ENCODE results near the gene PFN1. TPM values are rescaled to one million over a fixed set of nuclear protein-coding genes. Genes with fewer than 3 reads are reported as not detected.
A peak's percentile ranks its signal among the peaks of the same experiment; 100 is the strongest.

The PFN1 gene
- total and polyA plus RNA-seq, 2 donors from 2014 or later: 496 to 614 TPM

GRCh38 chr17:4951486-4951885, 3.2 kb upstream of the PFN1 start:
- H3K4me1 ChIP-seq (ENCODE audit: control insufficient read depth in 2 of 3, insufficient read depth in 2 of 3, low read depth in 1 of 3, low read length in 3 of 3): peaks cover 0 to 15% (median 10%) of the 10 kb centered on the region in 3 donors
- DNase-seq (no peak), FAIRE-seq (no peak)
- TF ChIP-seq CTCF (IDR thresholded peaks at IDR 0.05; ENCODE audit: borderline replicate concordance, extremely low read depth, insufficient read depth): no peak
- H3K9me3 ChIP-seq (ENCODE audit: control insufficient read depth in 2 of 3, insufficient read depth in 1 of 3, low read length in 3 of 3): no peaks in the 10 kb centered on the region
- no peak overlapping the region for H3K27ac ChIP-seq (ENCODE audit: low read depth in 2 of 2, low read length in 2 of 2)
- intact Hi-C loops (cut with DNase I): no loop called here
- peaks cover 0 to 3% (median 0%) of the 10 kb centered on the region in 3 donors for H3K36me3 ChIP-seq (ENCODE audit: control insufficient read depth in 2 of 3, insufficient read depth in 3 of 3, low read length in 3 of 3)
- H3K4me3 ChIP-seq (ENCODE audit: low read length in 3 of 3): no peak overlapping the region
- H3K27me3 ChIP-seq (ENCODE audit: control insufficient read depth, insufficient read depth, low read length): no peaks in the 10 kb centered on the region
- H3K9ac ChIP-seq (ENCODE audit: low read length in 3 of 3): no peak overlapping the region

DNA sequence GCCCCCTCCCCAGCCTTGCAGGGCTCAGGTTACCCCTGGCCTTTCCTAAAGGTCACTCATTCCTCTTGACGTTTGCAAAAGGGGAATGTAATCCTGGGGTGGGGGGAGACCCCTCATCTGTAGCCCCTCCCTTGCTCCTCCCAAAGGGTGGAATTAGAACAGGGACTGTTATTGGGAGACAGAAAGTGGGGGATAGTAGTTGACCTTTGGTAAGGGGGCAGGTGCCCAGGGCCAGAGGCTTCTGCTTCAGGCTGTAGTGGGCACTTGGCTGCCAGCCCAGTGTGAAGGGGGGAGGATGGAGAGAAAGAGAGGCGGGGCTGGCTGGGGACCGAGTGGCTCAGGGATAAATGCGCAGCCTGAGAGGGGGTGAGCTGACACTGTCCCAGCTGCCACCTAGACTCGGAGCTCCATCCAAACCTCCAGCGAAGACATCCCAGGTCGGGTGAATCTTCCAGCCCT, 2.4 kb upstream of the PFN1 start, which contains the start of gene ENO3:
Gene ENO3 (plus strand): TSS at position 374 of the 459 bp plus-strand sequence. CDS start 711 bp downstream, outside the sequence.
- intact Hi-C loops (cut with DNase I): no loop called here
- H3K9me3 ChIP-seq (ENCODE audit: control insufficient read depth in 2 of 3, insufficient read depth in 1 of 3, low read length in 3 of 3): no peaks in the 10 kb centered on the region
- FAIRE-seq: no peak
- peaks cover 2 to 8% (median 4%) of the 10 kb centered on the region in 3 donors for H3K36me3 ChIP-seq (ENCODE audit: control insufficient read depth in 2 of 3, insufficient read depth in 3 of 3, low read length in 3 of 3)
- H3K27me3 ChIP-seq (ENCODE audit: control insufficient read depth, insufficient read depth, low read length): no peaks in the 10 kb centered on the region
- peak in 2 of 5 donors; percentile 51 to 81 for DNase-seq
- H3K27ac ChIP-seq (ENCODE audit: low read depth in 2 of 2, low read length in 2 of 2): peak within 1 kb of the TSS; percentile 91 to 97
- peak within 1 kb of the TSS; percentile 18 to 64 (median 62) for H3K4me3 ChIP-seq (ENCODE audit: low read length in 3 of 3)
- no peak for TF ChIP-seq CTCF (IDR thresholded peaks at IDR 0.05; ENCODE audit: borderline replicate concordance, extremely low read depth, insufficient read depth)
- H3K4me1 ChIP-seq (ENCODE audit: control insufficient read depth in 2 of 3, insufficient read depth in 2 of 3, low read depth in 1 of 3, low read length in 3 of 3): peaks cover 0 to 19% (median 14%) of the 10 kb centered on the region in 3 donors
- H3K9ac ChIP-seq (ENCODE audit: low read length in 3 of 3): peak within 1 kb of the TSS in 2 of 3 donors; percentile 77 to 80

DNA sequence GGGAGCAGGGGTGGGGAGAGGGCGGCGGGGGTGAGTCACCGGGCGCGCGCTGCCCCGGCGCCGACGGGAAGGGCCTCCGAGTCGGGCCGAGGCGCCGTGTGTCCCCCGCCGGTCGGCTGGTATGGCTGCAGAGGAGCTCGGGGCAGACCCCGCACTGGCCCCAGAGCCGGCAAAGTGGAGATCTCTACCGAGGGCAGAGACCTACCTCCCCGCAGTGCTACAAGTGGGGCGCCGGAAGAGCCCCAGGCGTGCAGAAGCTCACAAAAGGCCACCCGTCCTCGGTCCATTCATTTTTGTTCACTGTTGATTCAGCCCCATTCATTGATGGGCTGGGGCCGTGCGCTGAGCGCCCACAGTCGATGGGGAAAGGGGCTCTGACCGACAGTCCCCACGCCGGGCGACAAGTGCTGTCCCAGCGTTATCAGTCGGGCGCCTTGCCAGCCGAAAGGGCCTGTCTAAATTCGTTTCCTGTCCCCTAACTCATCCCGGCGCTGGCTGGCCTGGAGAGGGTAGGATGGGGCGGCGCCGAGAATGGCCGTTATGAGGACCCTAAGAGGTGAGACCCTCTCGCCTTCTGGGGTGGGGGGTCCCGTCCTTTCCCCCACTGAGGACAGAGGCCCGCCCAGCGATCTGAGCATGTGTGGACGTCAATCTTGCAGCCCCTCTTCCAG, 1.9 kb upstream of the PFN1 start:
- H3K9ac ChIP-seq (ENCODE audit: low read length in 3 of 3): peak overlapping the region in 2 of 3 donors; percentile 77 to 80
- peaks cover 3 to 8% (median 5%) of the 10 kb centered on the region in 3 donors for H3K36me3 ChIP-seq (ENCODE audit: control insufficient read depth in 2 of 3, insufficient read depth in 3 of 3, low read length in 3 of 3)
- no peaks in the 10 kb centered on the region for H3K27me3 ChIP-seq (ENCODE audit: control insufficient read depth, insufficient read depth, low read length)
- no peaks in the 10 kb centered on the region for H3K9me3 ChIP-seq (ENCODE audit: control insufficient read depth in 2 of 3, insufficient read depth in 1 of 3, low read length in 3 of 3)
- no peak for TF ChIP-seq CTCF (IDR thresholded peaks at IDR 0.05; ENCODE audit: borderline replicate concordance, extremely low read depth, insufficient read depth)
- DNase-seq (peak in 3 of 5 donors; percentile 78 to 92 (median 79)), FAIRE-seq (no peak)
- H3K4me1 ChIP-seq (ENCODE audit: control insufficient read depth in 2 of 3, insufficient read depth in 2 of 3, low read depth in 1 of 3, low read length in 3 of 3): peaks cover 0 to 24% (median 14%) of the 10 kb centered on the region in 3 donors
- intact Hi-C loops (cut with DNase I): no loop called here
- peak overlapping the region; percentile 91 to 97 for H3K27ac ChIP-seq (ENCODE audit: low read depth in 2 of 2, low read length in 2 of 2)
- peak overlapping the region; percentile 12 to 64 (median 62) for H3K4me3 ChIP-seq (ENCODE audit: low read length in 3 of 3)
